Activated CD8-positive, alpha-beta memory T cell treated with anti-CD3 and anti-CD28 coated beads, Interleukin-2, amount 50 U/mL, for 24 hours (primary cell): ENCODE results near the gene LBH.
A peak's percentile ranks its signal among the peaks of the same experiment; 100 is the strongest.

Source experiments
- DNase-seq: peaks from one replicate; pipeline ENCODE4 v3.0.0-alpha.2; 2020; ENCODE audit errors: extremely low read depth

LBH gene

GRCh38 chr2:30217644-30218337 is 13.5 kb upstream of the LBH start:
- no peak for DNase-seq

GRCh38 chr2:30218338-30218713 is 13.0 kb upstream of the LBH start:
- DNase-seq = no peak

- no peak for DNase-seq
Measured at GRCh38 chr2:30218814-30219213, 12.5 kb upstream of the LBH start.

GRCh38 chr2:30219886-30220875 is 11.2 kb upstream of the LBH start:
- no peak for DNase-seq

- DNase-seq = no peak
Measured at GRCh38 chr2:30221531-30221930, 9.8 kb upstream of the LBH start.

GRCh38 chr2:30222031-30222430 is 9.3 kb upstream of the LBH start:
- DNase-seq = no peak

- DNase-seq = no peak
Measured at GRCh38 chr2:30222636-30223360, 8.5 kb upstream of the LBH start.

- DNase-seq = no peak
Measured at GRCh38 chr2:30223413-30223874, 7.9 kb upstream of the LBH start.

- DNase-seq = no peak
Measured at GRCh38 chr2:30224151-30224550, 7.2 kb upstream of the LBH start.

GRCh38 chr2:30225131-30225762 is 6.1 kb upstream of the LBH start:
- no peak for DNase-seq

- DNase-seq = no peak
Measured at GRCh38 chr2:30226144-30227032, 4.9 kb upstream of the LBH start.

- no peak for DNase-seq
Measured at GRCh38 chr2:30229596-30229995, 1.7 kb upstream of the LBH start.

- no peak for DNase-seq
Measured at GRCh38 chr2:30230497-30231211, 680 bp upstream of the LBH start.

GRCh38 chr2:30231996-30232800 is 864 bp downstream of the LBH start:
- DNase-seq = peak; percentile 34

GRCh38 chr2:30232801-30233130 is 1.4 kb downstream of the LBH start:
- no peak for DNase-seq

- no peak for DNase-seq
Measured at GRCh38 chr2:30233271-30234009, 2.1 kb downstream of the LBH start.

GRCh38 chr2:30234180-30234971 is 3.0 kb downstream of the LBH start:
- DNase-seq = no peak
